Tibial artery (tissue), 4 donors: ENCODE results near the gene SLC36A1.

ENCODE experiments used
- DNase-seq, 2 donors: peaks; one replicate each; pipeline ENCODE4 v3.0.0-alpha.2; 2019
- H3K27ac ChIP-seq, 2 donors: fragments of 200-600 bp; sonication (generic) in 1 of 2; 1 replicate in 1 of 2; 2 replicates in 1 of 2; pipeline ENCODE4 v1.5.1; 2018 to 2019; ENCODE audit warnings: mild to moderate bottlenecking in 1 of 2
- H3K27me3 ChIP-seq, 2 donors: fragments of 200-600 bp; sonication (generic) in 1 of 2; one replicate each; pipeline versions ENCODE4 v1.5.1 to v1.6.0; 2016 to 2019
- H3K36me3 ChIP-seq, 3 donors: fragments of 200-600 bp; sonication (generic) in 2 of 3; one replicate each; pipeline ENCODE4 v1.5.1; 2016 to 2019; ENCODE audit warnings: mild to moderate bottlenecking in 2 of 3
- H3K4me1 ChIP-seq, 4 donors: fragments of 200-600 bp; sonication (generic) in 2 of 4; 1 replicate in 3 of 4; 2 replicates in 1 of 4; pipeline ENCODE4 v1.5.1; 2016 to 2019
- H3K4me3 ChIP-seq, 2 donors: fragments of 200-600 bp; sonication (generic) in 1 of 2; 1 replicate in 1 of 2; 2 replicates in 1 of 2; pipeline ENCODE4 v1.5.1; 2018 to 2019; ENCODE audit warnings: mild to moderate bottlenecking in 2 of 2
- H3K9me3 ChIP-seq, 3 donors: fragments of 200-600 bp; sonication (generic) in 1 of 3; one replicate each; pipeline ENCODE4 v1.5.1; 2016 to 2019
- intact Hi-C: fragments of 100-400 bp; cut with DNase I; formaldehyde crosslinking; loops from one replicate; pipeline ENCODE4 v1.15.0; 2023; ENCODE audit warnings: low total_unique reads
- TF ChIP-seq, protein P1 (sequence below), 2 experiments: fragments of 200-600 bp in 1 of 2; fragments of 450-650 bp in 1 of 2; IDR thresholded peaks; one replicate each; pipeline ENCODE4 v1.5.1; 2017 to 2019; ENCODE audit warnings: antibody characterized with exemption in 2 of 2, mild to moderate bottlenecking in 1 of 2, moderate library complexity in 1 of 2

SLC36A1 gene

GRCh38 chr5:151463137-151464029, 16.0 kb downstream of the SLC36A1 start:
- Histone ChIP-seq H3K36me3 (peaks cover 41 to 60% (median 44%) of the 10 kb centered on the region in 3 donors), H3K27me3 (no peaks in the 10 kb centered on the region), H3K4me1 (no peaks in the 10 kb centered on the region), H3K27ac (no peak overlapping the region), H3K9me3 (no peaks in the 10 kb centered on the region), H3K4me3 (no peak overlapping the region)
- TF ChIP-seq, protein P1, sequence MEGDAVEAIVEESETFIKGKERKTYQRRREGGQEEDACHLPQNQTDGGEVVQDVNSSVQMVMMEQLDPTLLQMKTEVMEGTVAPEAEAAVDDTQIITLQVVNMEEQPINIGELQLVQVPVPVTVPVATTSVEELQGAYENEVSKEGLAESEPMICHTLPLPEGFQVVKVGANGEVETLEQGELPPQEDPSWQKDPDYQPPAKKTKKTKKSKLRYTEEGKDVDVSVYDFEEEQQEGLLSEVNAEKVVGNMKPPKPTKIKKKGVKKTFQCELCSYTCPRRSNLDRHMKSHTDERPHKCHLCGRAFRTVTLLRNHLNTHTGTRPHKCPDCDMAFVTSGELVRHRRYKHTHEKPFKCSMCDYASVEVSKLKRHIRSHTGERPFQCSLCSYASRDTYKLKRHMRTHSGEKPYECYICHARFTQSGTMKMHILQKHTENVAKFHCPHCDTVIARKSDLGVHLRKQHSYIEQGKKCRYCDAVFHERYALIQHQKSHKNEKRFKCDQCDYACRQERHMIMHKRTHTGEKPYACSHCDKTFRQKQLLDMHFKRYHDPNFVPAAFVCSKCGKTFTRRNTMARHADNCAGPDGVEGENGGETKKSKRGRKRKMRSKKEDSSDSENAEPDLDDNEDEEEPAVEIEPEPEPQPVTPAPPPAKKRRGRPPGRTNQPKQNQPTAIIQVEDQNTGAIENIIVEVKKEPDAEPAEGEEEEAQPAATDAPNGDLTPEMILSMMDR (IDR thresholded peaks at IDR 0.05) = no peak
- DNase-seq = no peak
- intact Hi-C loops = no loop called here

DNA sequence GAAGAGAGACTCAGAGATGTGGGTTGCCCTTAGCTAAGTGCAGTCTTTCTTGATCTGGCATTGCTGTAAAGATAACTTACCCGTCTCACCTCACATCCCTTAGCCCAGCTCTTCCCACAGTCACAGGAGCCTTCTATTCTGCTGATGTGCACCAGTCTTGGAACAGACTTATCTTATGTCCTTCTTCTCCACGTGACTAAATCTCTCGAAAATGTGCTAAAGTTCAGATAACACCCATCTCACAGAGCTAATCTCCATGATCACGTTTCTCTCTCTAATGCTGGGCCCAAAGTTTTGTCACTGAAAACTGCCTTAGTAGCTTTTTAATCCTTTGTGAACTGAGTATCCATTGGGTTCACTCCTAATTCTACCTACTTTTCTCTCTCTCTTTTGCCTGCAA, 16.7 kb downstream of the SLC36A1 start:
- no peaks in the 10 kb centered on the region for H3K4me1 ChIP-seq
- H3K36me3 ChIP-seq = peaks cover 38 to 53% (median 46%) of the 10 kb centered on the region in 3 donors
- H3K9me3 ChIP-seq = no peaks in the 10 kb centered on the region
- TF ChIP-seq, protein P1 (IDR thresholded peaks at IDR 0.05) = no peak
- intact Hi-C loops = no loop called here
- no peak overlapping the region for H3K27ac ChIP-seq
- no peak overlapping the region for H3K4me3 ChIP-seq
- no peak for DNase-seq
- H3K27me3 ChIP-seq = no peaks in the 10 kb centered on the region

- Histone ChIP-seq H3K4me1 (no peaks in the 10 kb centered on the region), H3K4me3 (no peak overlapping the region), H3K27ac (no peak overlapping the region), H3K9me3 (no peaks in the 10 kb centered on the region), H3K36me3 (peaks cover 36 to 46% (median 43%) of the 10 kb centered on the region in 3 donors), H3K27me3 (no peaks in the 10 kb centered on the region)
- DNase-seq = no peak
- intact Hi-C loops = no loop called here
- TF ChIP-seq, protein P1 (IDR thresholded peaks at IDR 0.05) = no peak
Measured at GRCh38 chr5:151465476-151465875, 18.1 kb downstream of the SLC36A1 start.

DNA sequence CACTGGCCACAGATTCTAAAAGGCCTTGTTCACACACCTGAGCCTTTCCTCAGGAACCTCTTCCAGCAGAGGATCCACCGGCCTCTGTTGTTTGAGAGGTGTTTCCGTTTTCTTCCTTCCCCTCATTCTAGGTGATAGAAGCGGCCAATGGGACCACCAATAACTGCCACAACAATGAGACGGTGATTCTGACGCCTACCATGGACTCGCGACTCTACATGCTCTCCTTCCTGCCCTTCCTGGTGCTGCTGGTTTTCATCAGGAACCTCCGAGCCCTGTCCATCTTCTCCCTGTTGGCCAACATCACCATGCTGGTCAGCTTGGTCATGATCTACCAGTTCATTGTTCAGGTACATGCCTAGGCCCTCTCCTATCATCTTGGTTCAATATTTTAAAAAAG, 20.2 kb downstream of the SLC36A1 start:
- TF ChIP-seq, protein P1 (IDR thresholded peaks at IDR 0.05) = no peak
- Histone ChIP-seq H3K4me1 (no peaks in the 10 kb centered on the region), H3K4me3 (no peak overlapping the region), H3K36me3 (peaks cover 32 to 55% (median 43%) of the 10 kb centered on the region in 3 donors), H3K9me3 (no peaks in the 10 kb centered on the region), H3K27ac (no peak overlapping the region), H3K27me3 (no peaks in the 10 kb centered on the region)
- intact Hi-C loops = no loop called here
- DNase-seq = no peak

- Histone ChIP-seq H3K27ac (no peak overlapping the region), H3K4me1 (no peaks in the 10 kb centered on the region), H3K27me3 (no peaks in the 10 kb centered on the region), H3K9me3 (no peaks in the 10 kb centered on the region), H3K4me3 (no peak overlapping the region), H3K36me3 (peaks cover 40 to 58% (median 43%) of the 10 kb centered on the region in 3 donors)
- DNase-seq = no peak
- TF ChIP-seq, protein P1 (IDR thresholded peaks at IDR 0.05) = no peak
- intact Hi-C loops = no loop called here
Measured at GRCh38 chr5:151469386-151469785, 22.0 kb downstream of the SLC36A1 start.
